Activated CD8-positive, alpha-beta T cell treated with anti-CD3 and anti-CD28 coated beads for 36 hours (primary cell): Measurements from ENCODE around the gene VTI1A. TPM values are rescaled to one million over a fixed set of nuclear protein-coding genes. Genes with fewer than 3 reads are reported as not detected.
A peak's percentile ranks its signal among the peaks of the same experiment; 100 is the strongest.

Experiments
- ATAC-seq: fragments of 200-7000 bp; cut with Tn5 transposase; one replicate; pipeline ENCODE4 v1.10.0; 2021; ENCODE audit warnings: mild to moderate bottlenecking, moderate library complexity
- CTCF ChIA-PET: fragments of 350-600 bp; sonication (Branson Sonifier 250); formaldehyde crosslinking; loops from one replicate; lab custom pipeline; 2021; ENCODE audit warnings: antibody characterized with exemption; lab: Charles Lee
- POLR2A ChIA-PET: fragments of 350-600 bp; sonication (Branson Sonifier 250); formaldehyde crosslinking; loops from one replicate; lab custom pipeline; 2021; ENCODE audit warnings: antibody characterized with exemption; lab: Charles Lee
- DNase-seq: peaks from one replicate; pipeline ENCODE4 v3.0.0-alpha.2; 2020
- H3K27ac Mint-ChIP-seq: one replicate; pipeline ENCODE4 v1.8.0; 2021; ENCODE audit warnings: mild to moderate bottlenecking, mixed read lengths
- H3K27me3 Mint-ChIP-seq: one replicate; pipeline ENCODE4 v1.8.0; 2021; ENCODE audit warnings: mixed read lengths
- H3K36me3 Mint-ChIP-seq: one replicate; pipeline ENCODE4 v1.8.0; 2021; ENCODE audit warnings: low read depth, mixed read lengths
- H3K4me1 Mint-ChIP-seq: one replicate; pipeline ENCODE4 v1.8.0; 2021; ENCODE audit warnings: low read depth, mixed read lengths
- H3K4me3 Mint-ChIP-seq: one replicate; pipeline ENCODE4 v1.8.0; 2021; ENCODE audit warnings: mild to moderate bottlenecking, moderate library complexity, mixed read lengths
- H3K9me3 Mint-ChIP-seq: one replicate; pipeline ENCODE4 v1.8.0; 2021; ENCODE audit warnings: mixed read lengths
- CTCF ChIP-seq: fragments of 200-600 bp; IDR thresholded peaks from one replicate; pipeline ENCODE4 v1.8.0; 2022; ENCODE audit warnings: antibody characterized with exemption, mild to moderate bottlenecking
- intact Hi-C: fragments of 100-400 bp; cut with micrococcal nuclease; formaldehyde crosslinking; loops from one replicate; pipeline ENCODE4 v1.10.0; 2022
- total RNA-seq, 2 experiments: library from RNA; stranded (reverse); gene quantifications; one replicate each; pipeline ENCODE4 v1.2.3, GENCODE V29; 2021

Gene VTI1A
- total RNA-seq, 2 experiments from 2014 or later: 29.4 to 30.0 TPM

- CTCF ChIA-PET: no interaction called here
- ATAC-seq (no peak), DNase-seq (no peak)
- no peaks in the 10 kb centered on the region for H3K4me1 Mint-ChIP-seq
- POLR2A ChIA-PET: interaction anchor here (0.8 kb wide), 1 partner anchor 26 kb away, joined by 3 read pairs; no protein-coding TSS in a partner anchor
- intact Hi-C loops: no loop called here
- no peak overlapping the region for H3K4me3 Mint-ChIP-seq
- H3K9me3 Mint-ChIP-seq: no peaks in the 10 kb centered on the region
- no peaks in the 10 kb centered on the region for H3K27me3 Mint-ChIP-seq
- no peak for TF ChIP-seq CTCF
- peaks cover 6% of the 10 kb centered on the region for H3K36me3 Mint-ChIP-seq
- no peak overlapping the region for H3K27ac Mint-ChIP-seq
Observed at GRCh38 chr10:112713411-112713810, 266.4 kb downstream of the VTI1A start.

GRCh38 chr10:112715581-112715980, 268.6 kb downstream of the VTI1A start:
- intact Hi-C loops: no loop called here
- TF ChIP-seq CTCF: no peak
- Mint-ChIP-seq H3K9me3 (no peaks in the 10 kb centered on the region), H3K4me1 (no peaks in the 10 kb centered on the region), H3K27me3 (no peaks in the 10 kb centered on the region), H3K36me3 (peaks cover 5% of the 10 kb centered on the region), H3K27ac (peak overlapping the region; percentile 10), H3K4me3 (no peak overlapping the region)
- DNase-seq (no peak), ATAC-seq (no peak)
- ChIA-PET CTCF (no interaction called here), POLR2A (no interaction called here)

- DNase-seq: no peak
- ChIA-PET POLR2A (no interaction called here), CTCF (no interaction called here)
- no peak for ATAC-seq
- Mint-ChIP-seq H3K4me3 (no peak overlapping the region), H3K36me3 (peaks cover 4% of the 10 kb centered on the region), H3K27ac (no peak overlapping the region), H3K27me3 (no peaks in the 10 kb centered on the region), H3K4me1 (no peaks in the 10 kb centered on the region), H3K9me3 (no peaks in the 10 kb centered on the region)
- intact Hi-C loops: no loop called here
- TF ChIP-seq CTCF: no peak
Observed at GRCh38 chr10:112716076-112716475, 269.1 kb downstream of the VTI1A start.

GRCh38 chr10:112716924-112717413, 270.0 kb downstream of the VTI1A start:
- CTCF ChIA-PET: no interaction called here
- ATAC-seq (no peak), DNase-seq (no peak)
- POLR2A ChIA-PET: no interaction called here
- H3K27me3 Mint-ChIP-seq: no peaks in the 10 kb centered on the region
- no peak overlapping the region for H3K27ac Mint-ChIP-seq
- H3K36me3 Mint-ChIP-seq: peaks cover 4% of the 10 kb centered on the region
- H3K4me1 Mint-ChIP-seq: no peaks in the 10 kb centered on the region
- TF ChIP-seq CTCF: no peak
- H3K4me3 Mint-ChIP-seq: no peak overlapping the region
- intact Hi-C loops: no loop called here
- H3K9me3 Mint-ChIP-seq: no peaks in the 10 kb centered on the region

- DNase-seq (no peak), ATAC-seq (no peak)
- Mint-ChIP-seq H3K27ac (no peak overlapping the region), H3K27me3 (no peaks in the 10 kb centered on the region), H3K4me3 (no peak overlapping the region), H3K9me3 (no peaks in the 10 kb centered on the region), H3K4me1 (no peaks in the 10 kb centered on the region), H3K36me3 (no peaks in the 10 kb centered on the region)
- POLR2A ChIA-PET: no interaction called here
- intact Hi-C loops: no loop called here
- CTCF ChIA-PET: interaction anchor here (1.3 kb wide), 1 partner anchor 407 kb away, joined by 3 read pairs; no protein-coding TSS in a partner anchor
- no peak for TF ChIP-seq CTCF
Observed at GRCh38 chr10:112720178-112720577, 273.2 kb downstream of the VTI1A start.
